HG03442 (cell line): Measurements from ENCODE around the gene RBM18.

Experiments used
- ATAC-seq: cut with Tn5 transposase; IDR thresholded peaks from one replicate; pipeline ENCODE4 v1.9.1; 2021; ENCODE audit warnings: mild to moderate bottlenecking, moderate library complexity; ENCODE audit not compliant: unreplicated experiment

Gene RBM18

GRCh38 chr9:122261469-122261881, 3.2 kb downstream of the RBM18 start:
- ATAC-seq, result no peak

GRCh38 chr9:122258886-122259415, 5.7 kb downstream of the RBM18 start:
- no peak for ATAC-seq

- no peak for ATAC-seq
Measured at GRCh38 chr9:122256206-122256605, 8.4 kb downstream of the RBM18 start.

- no peak for ATAC-seq
Measured at GRCh38 chr9:122254761-122255160, 9.9 kb downstream of the RBM18 start.

GRCh38 chr9:122252796-122253195, 11.8 kb downstream of the RBM18 start:
- no peak for ATAC-seq

- ATAC-seq, result no peak
Measured at GRCh38 chr9:122251351-122251750, 13.3 kb downstream of the RBM18 start.

GRCh38 chr9:122248448-122248865, 16.2 kb downstream of the RBM18 start:
- ATAC-seq, result no peak

GRCh38 chr9:122246666-122247065, 18.0 kb downstream of the RBM18 start:
- ATAC-seq, result no peak

- ATAC-seq, result no peak
Measured at GRCh38 chr9:122244349-122244748, 20.3 kb downstream of the RBM18 start.

- no peak for ATAC-seq
Measured at GRCh38 chr9:122239722-122240121, 24.9 kb downstream of the RBM18 start.

- no peak for ATAC-seq
Measured at GRCh38 chr9:122236681-122237080, 28.0 kb downstream of the RBM18 start.

- ATAC-seq, result no peak
Measured at GRCh38 chr9:122234022-122234748, 30.5 kb downstream of the RBM18 start.

GRCh38 chr9:122232796-122233306, 31.8 kb downstream of the RBM18 start:
- no peak for ATAC-seq

GRCh38 chr9:122229485-122229837, 35.2 kb downstream of the RBM18 start:
- ATAC-seq, result no peak

GRCh38 chr9:122228568-122229484, 35.8 kb downstream of the RBM18 start, which contains the start of gene LHX6:
TSS of gene LHX6 (minus strand) at chr9:122228957. CDS start at chr9:122228740, 217 bp downstream.
- ATAC-seq, result no peak

- no peak for ATAC-seq
Measured at GRCh38 chr9:122228191-122228567, 36.5 kb downstream of the RBM18 start.

GRCh38 chr9:122227575-122227900, 37.1 kb downstream of the RBM18 start:
- no peak for ATAC-seq

- no peak for ATAC-seq
Measured at GRCh38 chr9:122226758-122227574, 37.7 kb downstream of the RBM18 start.

GRCh38 chr9:122226142-122226757, 38.4 kb downstream of the RBM18 start:
- no peak for ATAC-seq
